Measurements from ENCODE around the gene ZNF346.

DNA sequence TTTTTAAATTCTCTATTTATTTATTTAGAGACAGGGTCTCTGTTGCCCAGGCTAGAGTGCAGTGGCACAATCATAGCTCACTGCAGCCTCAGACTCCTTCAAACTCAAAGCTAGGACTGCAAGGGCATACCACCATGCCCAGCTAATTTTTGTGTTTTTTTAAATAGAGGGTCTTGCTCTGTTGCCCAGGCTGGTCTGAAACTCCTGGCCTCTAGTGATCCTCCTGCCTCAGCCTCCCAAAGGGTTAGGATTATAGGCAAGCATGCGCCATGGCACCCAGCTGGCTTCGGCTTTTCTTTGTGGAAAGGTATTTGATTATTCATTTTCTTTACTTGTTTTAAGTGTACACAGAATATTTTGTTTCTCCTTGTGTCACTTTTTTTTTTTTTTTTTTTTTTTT lies 5.2 kb downstream of the ZNF346 start:
- TF ChIP-seq, protein P1, sequence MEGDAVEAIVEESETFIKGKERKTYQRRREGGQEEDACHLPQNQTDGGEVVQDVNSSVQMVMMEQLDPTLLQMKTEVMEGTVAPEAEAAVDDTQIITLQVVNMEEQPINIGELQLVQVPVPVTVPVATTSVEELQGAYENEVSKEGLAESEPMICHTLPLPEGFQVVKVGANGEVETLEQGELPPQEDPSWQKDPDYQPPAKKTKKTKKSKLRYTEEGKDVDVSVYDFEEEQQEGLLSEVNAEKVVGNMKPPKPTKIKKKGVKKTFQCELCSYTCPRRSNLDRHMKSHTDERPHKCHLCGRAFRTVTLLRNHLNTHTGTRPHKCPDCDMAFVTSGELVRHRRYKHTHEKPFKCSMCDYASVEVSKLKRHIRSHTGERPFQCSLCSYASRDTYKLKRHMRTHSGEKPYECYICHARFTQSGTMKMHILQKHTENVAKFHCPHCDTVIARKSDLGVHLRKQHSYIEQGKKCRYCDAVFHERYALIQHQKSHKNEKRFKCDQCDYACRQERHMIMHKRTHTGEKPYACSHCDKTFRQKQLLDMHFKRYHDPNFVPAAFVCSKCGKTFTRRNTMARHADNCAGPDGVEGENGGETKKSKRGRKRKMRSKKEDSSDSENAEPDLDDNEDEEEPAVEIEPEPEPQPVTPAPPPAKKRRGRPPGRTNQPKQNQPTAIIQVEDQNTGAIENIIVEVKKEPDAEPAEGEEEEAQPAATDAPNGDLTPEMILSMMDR (conservative IDR thresholded peaks at IDR 0.05; ENCODE audit: low read length), result no peak
- TF ChIP-seq EZH2phosphoT487 (IDR thresholded peaks at IDR 0.05; ENCODE audit: borderline replicate concordance, low read depth, low read length), result no peak
